Psoas muscle (tissue), 8 donors: ENCODE data around the gene MPL. TPM values are rescaled to one million over a fixed set of nuclear protein-coding genes. Genes with fewer than 3 reads are reported as not detected.

Experiments
- ATAC-seq, 4 donors: fragments of 200-7000 bp; cut with Tn5 transposase; one replicate each; pipeline ENCODE4 v1.9.1; 2020; ENCODE audit warnings: moderate library complexity in 3 of 4, mild to moderate bottlenecking in 2 of 4
- DNase-seq, 2 donors: peaks; one replicate each; pipeline ENCODE4 v3.0.0-alpha.2; 2020
- H3K27ac ChIP-seq: fragments of 200-600 bp; one replicate; pipeline ENCODE4 v1.8.0; 2022
- H3K27me3 ChIP-seq, 3 donors: fragments of 200-600 bp in 1 of 3; one replicate each; pipeline versions ENCODE4 v1.6.1 to v1.8.0; 2013 to 2022; ENCODE audit warnings: low read length in 2 of 3, mild to moderate bottlenecking in 2 of 3, moderate library complexity in 1 of 3; ENCODE audit not compliant: insufficient read depth in 3 of 3
- H3K36me3 ChIP-seq, 2 donors: fragments of 200-600 bp in 1 of 2; one replicate each; pipeline versions ENCODE4 v1.6.1 to v1.8.0; 2013 to 2022; ENCODE audit warnings: low read depth in 1 of 2, mild to moderate bottlenecking in 1 of 2, moderate library complexity in 1 of 2; ENCODE audit not compliant: insufficient read depth in 1 of 2
- H3K4me1 ChIP-seq: fragments of 200-600 bp; one replicate; pipeline ENCODE4 v1.8.0; 2022
- H3K4me3 ChIP-seq: fragments of 200-600 bp; one replicate; pipeline ENCODE4 v1.8.0; 2022; ENCODE audit warnings: mild to moderate bottlenecking
- H3K9me3 ChIP-seq: fragments of 200-600 bp; one replicate; pipeline ENCODE4 v1.8.0; 2022
- WGBS, 3 donors: extraction: QIAGEN DNeasy Blood & Tissue Kit; methylation state at CpG; one replicate each; pipeline versions ENCODE4 v1.1.6 to v1.1.7; 2013; 5-methylcytosine and 5-hydroxymethylcytosine counted together
- intact Hi-C, 2 donors: fragments of 100-400 bp; cut with DNase I; formaldehyde crosslinking; loops; one replicate each; pipeline versions ENCODE4 v1.11.0 to v1.14.2; 2022
- polyA plus RNA-seq, 3 donors: library from polyadenylated mRNA; stranded (reverse); fragments of 200-250 nt; gene quantifications; one replicate each; pipeline ENCODE4 v1.2.3, GENCODE V29; 2013
- total RNA-seq, 4 donors: library from RNA; stranded (reverse); fragmentation: NEBNext Ultra II Directional in 2 of 4; extraction: Animal tissue kit (Norgen Biotek cat#: 25700) in 2 of 4; gene quantifications; one replicate each; pipeline versions ENCODE4 v1.2.1 to v1.2.4, GENCODE V29; 2021 to 2023
- TF ChIP-seq, protein P1 (sequence below): fragments of 200-600 bp; IDR thresholded peaks from one replicate; pipeline ENCODE4 v1.8.0; 2022; ENCODE audit warnings: antibody characterized with exemption
- donor health status: healthy with polysubstance abuse.
- donor health status: DM: no; HTN: no; CAD: no; lungs with moderate emphysema.
- donor health status: Bipolar disorder and iron deficiency.
- donor health status: healthy.
- donor health status: DM: yes; HTN: yes; CAD: no.
- donor health status: DM: no; HTN: no; CAD: no.
- donor health status: DM: no; HTN: no; CAD: no.
- donor health status: DM: yes; HTN: yes; CAD: no.

Gene MPL
- total and polyA plus RNA-seq, 7 donors, result 0.01 to 0.11 TPM; not detected in 5

DNA sequence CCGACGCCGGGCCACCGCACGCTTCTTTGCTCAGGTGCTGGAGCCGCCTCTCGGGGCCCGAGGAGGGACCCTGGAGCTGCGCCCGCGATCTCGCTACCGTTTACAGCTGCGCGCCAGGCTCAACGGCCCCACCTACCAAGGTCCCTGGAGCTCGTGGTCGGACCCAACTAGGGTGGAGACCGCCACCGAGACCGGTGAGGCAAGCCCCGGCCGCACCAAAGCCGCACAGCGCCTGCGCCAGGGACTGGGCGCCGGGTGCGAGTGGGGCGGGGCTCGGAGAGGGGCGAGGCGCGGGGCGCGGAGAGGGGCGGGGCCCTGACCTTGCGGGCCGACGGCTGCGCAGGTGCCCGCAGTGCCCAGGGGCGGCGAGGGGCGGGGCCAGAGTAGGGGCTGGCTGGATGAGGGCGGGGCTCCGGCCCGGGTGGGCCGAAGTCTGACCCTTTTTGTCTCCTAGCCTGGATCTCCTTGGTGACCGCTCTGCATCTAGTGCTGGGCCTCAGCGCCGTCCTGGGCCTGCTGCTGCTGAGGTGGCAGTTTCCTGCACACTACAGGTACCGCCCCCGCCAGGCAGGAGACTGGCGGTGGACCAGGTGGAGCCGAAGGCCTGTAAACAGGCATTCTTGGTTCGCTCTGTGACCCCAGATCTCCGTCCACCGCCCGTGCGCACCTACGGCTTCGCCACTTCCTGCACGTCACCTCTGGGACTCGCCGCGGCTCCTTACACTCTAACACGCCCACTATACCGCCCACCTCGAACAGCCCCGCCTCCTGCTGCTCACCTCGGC, 11.4 kb downstream of the MPL start:
- Histone ChIP-seq H3K27ac (peak overlapping the region; percentile 74), H3K4me1 (peaks cover 4% of the 10 kb centered on the region), H3K9me3 (no peaks in the 10 kb centered on the region), H3K4me3 (peak overlapping the region; percentile 82), H3K27me3 (no peaks in the 10 kb centered on the region), H3K36me3 (no peaks in the 10 kb centered on the region)
- intact Hi-C loops, result no loop called here
- ATAC-seq, result peak; percentile 90 to 92 (median 92)
- peak; percentile 72 to 82 for DNase-seq
- TF ChIP-seq, protein P1, sequence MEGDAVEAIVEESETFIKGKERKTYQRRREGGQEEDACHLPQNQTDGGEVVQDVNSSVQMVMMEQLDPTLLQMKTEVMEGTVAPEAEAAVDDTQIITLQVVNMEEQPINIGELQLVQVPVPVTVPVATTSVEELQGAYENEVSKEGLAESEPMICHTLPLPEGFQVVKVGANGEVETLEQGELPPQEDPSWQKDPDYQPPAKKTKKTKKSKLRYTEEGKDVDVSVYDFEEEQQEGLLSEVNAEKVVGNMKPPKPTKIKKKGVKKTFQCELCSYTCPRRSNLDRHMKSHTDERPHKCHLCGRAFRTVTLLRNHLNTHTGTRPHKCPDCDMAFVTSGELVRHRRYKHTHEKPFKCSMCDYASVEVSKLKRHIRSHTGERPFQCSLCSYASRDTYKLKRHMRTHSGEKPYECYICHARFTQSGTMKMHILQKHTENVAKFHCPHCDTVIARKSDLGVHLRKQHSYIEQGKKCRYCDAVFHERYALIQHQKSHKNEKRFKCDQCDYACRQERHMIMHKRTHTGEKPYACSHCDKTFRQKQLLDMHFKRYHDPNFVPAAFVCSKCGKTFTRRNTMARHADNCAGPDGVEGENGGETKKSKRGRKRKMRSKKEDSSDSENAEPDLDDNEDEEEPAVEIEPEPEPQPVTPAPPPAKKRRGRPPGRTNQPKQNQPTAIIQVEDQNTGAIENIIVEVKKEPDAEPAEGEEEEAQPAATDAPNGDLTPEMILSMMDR, result no peak
- 7 to 10% (median 7%) methylated on average over 55 to 72 of the region's 72 CpGs for WGBS, 3 donors

DNA sequence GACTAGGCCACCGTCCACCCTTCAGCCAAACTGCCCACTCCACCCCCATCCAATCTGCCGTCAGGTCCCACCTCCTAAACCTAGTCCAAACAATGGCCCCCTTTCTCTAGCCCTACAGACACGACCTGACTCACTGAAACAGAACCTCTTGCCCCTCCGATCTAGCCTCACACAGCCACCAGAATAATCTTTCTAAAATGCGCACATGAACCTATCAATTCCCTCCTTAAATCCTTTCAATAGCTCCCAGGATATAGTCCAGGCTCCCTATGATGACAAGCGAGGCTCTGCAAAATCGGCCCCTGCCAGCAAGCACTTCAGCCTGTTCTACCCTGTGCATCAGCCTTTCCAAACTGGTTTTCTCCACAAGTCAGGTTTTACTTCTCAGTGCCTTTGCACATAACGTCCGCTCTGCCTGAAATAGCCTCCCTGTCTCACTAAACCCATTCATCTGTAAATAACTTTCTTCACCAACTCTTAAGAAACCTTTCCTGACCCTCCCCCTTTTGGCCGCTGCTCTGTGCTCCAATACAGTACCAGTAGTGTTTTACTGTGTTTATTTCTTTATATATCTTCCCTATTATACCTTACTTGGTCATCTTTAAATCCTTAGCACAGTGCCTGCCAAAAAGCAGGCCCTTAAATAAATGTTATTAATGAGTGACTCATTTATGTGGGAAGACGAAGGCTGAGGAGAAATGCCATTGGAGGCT, 12.1 kb downstream of the MPL start:
- no peak for DNase-seq
- intact Hi-C loops, result no loop called here
- Histone ChIP-seq H3K27ac (peak overlapping the region; percentile 74), H3K36me3 (no peaks in the 10 kb centered on the region), H3K27me3 (no peaks in the 10 kb centered on the region), H3K4me1 (peaks cover 4% of the 10 kb centered on the region), H3K4me3 (peak overlapping the region; percentile 82), H3K9me3 (no peaks in the 10 kb centered on the region)
- TF ChIP-seq, protein P1, result no peak
- 57 to 65% (median 59%) methylated on average over 11 of the region's 11 CpGs for whole genome bisulfite sequencing, 3 donors
- peak in 1 of 4 donors; percentile 16 for ATAC-seq

DNA sequence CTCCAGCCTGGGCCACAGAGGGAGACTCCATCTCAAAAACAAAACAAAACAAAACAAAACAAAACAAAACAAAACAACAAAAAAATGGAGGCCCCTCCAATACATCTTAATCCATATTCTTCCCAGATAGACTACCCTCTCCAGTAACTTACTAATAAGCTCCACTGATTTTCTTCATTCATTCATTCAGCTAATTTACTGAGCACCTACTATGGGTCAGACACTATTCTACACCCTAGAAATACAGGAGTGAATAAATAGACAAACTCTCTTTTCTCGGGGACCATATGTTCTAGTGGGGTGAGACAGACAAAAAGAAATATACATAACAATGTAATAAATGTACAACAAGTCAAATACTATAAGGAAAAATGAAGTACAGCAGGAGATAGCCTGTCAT, 13.4 kb downstream of the MPL start:
- Histone ChIP-seq H3K9me3 (no peaks in the 10 kb centered on the region), H3K27me3 (no peaks in the 10 kb centered on the region), H3K36me3 (no peaks in the 10 kb centered on the region), H3K27ac (no peak overlapping the region), H3K4me3 (no peak overlapping the region), H3K4me1 (no peaks in the 10 kb centered on the region)
- TF ChIP-seq, protein P1, result no peak
- 91 to 97% (median 91%) methylated on average over 1 of the region's 1 CpG for WGBS, 3 donors
- ATAC-seq (no peak), DNase-seq (no peak)
- intact Hi-C loops, result no loop called here

DNA sequence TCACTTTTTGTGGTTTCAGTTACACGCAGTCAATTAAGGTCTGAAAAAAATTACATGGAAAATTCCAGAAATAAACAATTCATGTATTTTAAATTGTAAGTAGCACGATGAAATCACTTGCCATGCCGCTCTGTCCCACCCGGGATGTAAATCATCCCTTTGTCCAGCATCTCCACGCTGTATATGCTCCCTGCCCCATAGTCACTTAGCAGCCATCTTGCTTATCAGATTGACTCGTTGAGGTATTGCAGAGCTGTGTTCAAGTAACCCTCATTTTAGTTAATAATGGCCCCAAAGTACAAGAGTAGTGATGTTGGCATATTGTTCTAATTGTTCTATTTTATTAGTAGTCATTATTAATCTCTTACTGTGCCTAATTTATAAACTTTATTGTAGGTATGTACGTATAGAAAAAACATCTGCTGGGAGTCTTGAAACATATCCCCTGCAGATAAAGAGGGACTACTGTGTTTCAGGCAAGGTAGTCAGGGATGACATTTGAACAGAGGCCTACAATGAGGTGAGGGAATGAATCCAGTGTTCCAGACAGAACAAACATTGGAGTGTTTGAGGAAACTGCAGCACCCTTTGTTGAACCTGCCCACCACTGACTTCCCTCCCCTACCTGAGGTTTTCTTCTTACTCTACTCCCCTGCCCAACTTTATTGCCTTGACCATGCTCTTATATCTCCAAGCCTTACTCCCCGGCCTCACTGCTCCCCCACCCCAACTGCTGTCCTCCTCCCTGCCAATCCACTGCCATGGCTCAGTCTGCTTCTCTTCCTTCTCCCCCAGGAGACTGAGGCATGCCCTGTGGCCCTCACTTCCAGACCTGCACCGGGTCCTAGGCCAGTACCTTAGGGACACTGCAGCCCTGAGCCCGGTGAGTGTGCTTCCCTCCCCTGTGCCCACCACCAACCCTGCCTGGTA, 14.1 kb downstream of the MPL start:
- Histone ChIP-seq H3K27me3 (no peaks in the 10 kb centered on the region), H3K36me3 (no peaks in the 10 kb centered on the region), H3K27ac (no peak overlapping the region), H3K4me1 (no peaks in the 10 kb centered on the region), H3K4me3 (no peak overlapping the region), H3K9me3 (no peaks in the 10 kb centered on the region)
- ATAC-seq, result no peak
- 79 to 89% (median 84%) methylated on average over 10 of the region's 10 CpGs for WGBS, 3 donors
- TF ChIP-seq, protein P1, result no peak
- intact Hi-C loops, result no loop called here
- no peak for DNase-seq
